Measurements from ENCODE around the gene SMIM13.

The SMIM13 gene

GRCh38 chr6:11097476-11097875 lies 3.8 kb downstream of the SMIM13 start:
- H3K27me3 ChIP-seq (ENCODE audit: low read length), result no peaks in the 10 kb centered on the region
- no peak overlapping the region for H3K9ac ChIP-seq (ENCODE audit: low read length)
- peaks cover 10% of the 10 kb centered on the region; the same call in 1 of the 2 replicates for H4K20me1 ChIP-seq (ENCODE audit: low read depth, low read length)
- TF ChIP-seq EZH2phosphoT487 (conservative IDR thresholded peaks at IDR 0.05; ENCODE audit: low read length), result no peak
- TF ChIP-seq, protein P1, sequence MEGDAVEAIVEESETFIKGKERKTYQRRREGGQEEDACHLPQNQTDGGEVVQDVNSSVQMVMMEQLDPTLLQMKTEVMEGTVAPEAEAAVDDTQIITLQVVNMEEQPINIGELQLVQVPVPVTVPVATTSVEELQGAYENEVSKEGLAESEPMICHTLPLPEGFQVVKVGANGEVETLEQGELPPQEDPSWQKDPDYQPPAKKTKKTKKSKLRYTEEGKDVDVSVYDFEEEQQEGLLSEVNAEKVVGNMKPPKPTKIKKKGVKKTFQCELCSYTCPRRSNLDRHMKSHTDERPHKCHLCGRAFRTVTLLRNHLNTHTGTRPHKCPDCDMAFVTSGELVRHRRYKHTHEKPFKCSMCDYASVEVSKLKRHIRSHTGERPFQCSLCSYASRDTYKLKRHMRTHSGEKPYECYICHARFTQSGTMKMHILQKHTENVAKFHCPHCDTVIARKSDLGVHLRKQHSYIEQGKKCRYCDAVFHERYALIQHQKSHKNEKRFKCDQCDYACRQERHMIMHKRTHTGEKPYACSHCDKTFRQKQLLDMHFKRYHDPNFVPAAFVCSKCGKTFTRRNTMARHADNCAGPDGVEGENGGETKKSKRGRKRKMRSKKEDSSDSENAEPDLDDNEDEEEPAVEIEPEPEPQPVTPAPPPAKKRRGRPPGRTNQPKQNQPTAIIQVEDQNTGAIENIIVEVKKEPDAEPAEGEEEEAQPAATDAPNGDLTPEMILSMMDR (IDR thresholded peaks at IDR 0.05; ENCODE audit: insufficient read depth, low read length, poor library complexity, severe bottlenecking), result no peak
- H3K79me2 ChIP-seq (ENCODE audit: insufficient read depth, low read length), result peaks cover 83% of the 10 kb centered on the region
- H3K4me3 ChIP-seq (ENCODE audit: insufficient read depth, low read length, poor library complexity, severe bottlenecking), result no peak overlapping the region
- H3K36me3 ChIP-seq (ENCODE audit: low read length), result peaks cover 9% of the 10 kb centered on the region; the same call in 1 of the 2 replicates
- no peaks in the 10 kb centered on the region for H3K9me2 ChIP-seq (replicated peaks; ENCODE audit: insufficient read depth, low read length)
- H3K9me3 ChIP-seq (ENCODE audit: insufficient read depth, low read length), result no peaks in the 10 kb centered on the region
- no peak overlapping the region for H2AFZ ChIP-seq (ENCODE audit: low read depth, low read length, severe bottlenecking)
- H3K4me2 ChIP-seq (ENCODE audit: low read depth, low read length, poor library complexity, severe bottlenecking), result no peak overlapping the region
- peaks cover 9% of the 10 kb centered on the region; the same call in 1 of the 2 replicates for H3F3A ChIP-seq (ENCODE audit: insufficient read depth)
- no peak overlapping the region for H3K27ac ChIP-seq (ENCODE audit: low read depth, low read length)

DNA sequence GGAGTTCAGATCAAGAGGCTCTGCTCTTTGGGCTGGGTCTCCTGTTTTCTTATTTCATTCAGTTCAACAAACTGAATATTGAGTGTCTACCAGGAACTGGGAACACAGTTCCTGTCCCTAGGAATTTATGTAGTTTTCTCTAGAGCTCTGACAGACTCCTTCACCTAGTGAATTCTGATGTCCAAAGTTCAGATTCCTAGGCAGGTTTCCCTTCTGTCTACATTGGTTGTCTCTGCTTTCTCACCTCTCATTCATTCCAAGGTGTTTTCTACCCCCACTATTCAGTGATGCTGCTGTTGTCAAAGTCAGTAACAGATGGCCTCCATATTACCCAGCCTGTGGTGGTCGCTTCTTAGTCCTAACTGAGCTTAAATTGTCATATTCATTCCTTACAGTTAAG lies 4.4 kb downstream of the SMIM13 start:
- H3F3A ChIP-seq (ENCODE audit: insufficient read depth), result peaks cover 8% of the 10 kb centered on the region; the same call in 1 of the 2 replicates
- no peaks in the 10 kb centered on the region for H3K9me2 ChIP-seq (replicated peaks; ENCODE audit: insufficient read depth, low read length)
- no peaks in the 10 kb centered on the region for H3K9me3 ChIP-seq (ENCODE audit: insufficient read depth, low read length)
- H3K4me2 ChIP-seq (ENCODE audit: low read depth, low read length, poor library complexity, severe bottlenecking), result no peak overlapping the region
- H3K4me3 ChIP-seq (ENCODE audit: insufficient read depth, low read length, poor library complexity, severe bottlenecking), result no peak overlapping the region
- H4K20me1 ChIP-seq (ENCODE audit: low read depth, low read length), result peaks cover 10% of the 10 kb centered on the region; the same call in 1 of the 2 replicates
- no peaks in the 10 kb centered on the region for H3K27me3 ChIP-seq (ENCODE audit: low read length)
- no peak overlapping the region for H3K9ac ChIP-seq (ENCODE audit: low read length)
- H3K79me2 ChIP-seq (ENCODE audit: insufficient read depth, low read length), result peaks cover 88% of the 10 kb centered on the region
- peaks cover 9% of the 10 kb centered on the region; the same call in 1 of the 2 replicates for H3K36me3 ChIP-seq (ENCODE audit: low read length)
- H2AFZ ChIP-seq (ENCODE audit: low read depth, low read length, severe bottlenecking), result no peak overlapping the region
- no peak for TF ChIP-seq EZH2phosphoT487 (conservative IDR thresholded peaks at IDR 0.05; ENCODE audit: low read length)
- TF ChIP-seq, protein P1 (IDR thresholded peaks at IDR 0.05; ENCODE audit: insufficient read depth, low read length, poor library complexity, severe bottlenecking), result no peak
- no peak overlapping the region for H3K27ac ChIP-seq (ENCODE audit: low read depth, low read length)

DNA sequence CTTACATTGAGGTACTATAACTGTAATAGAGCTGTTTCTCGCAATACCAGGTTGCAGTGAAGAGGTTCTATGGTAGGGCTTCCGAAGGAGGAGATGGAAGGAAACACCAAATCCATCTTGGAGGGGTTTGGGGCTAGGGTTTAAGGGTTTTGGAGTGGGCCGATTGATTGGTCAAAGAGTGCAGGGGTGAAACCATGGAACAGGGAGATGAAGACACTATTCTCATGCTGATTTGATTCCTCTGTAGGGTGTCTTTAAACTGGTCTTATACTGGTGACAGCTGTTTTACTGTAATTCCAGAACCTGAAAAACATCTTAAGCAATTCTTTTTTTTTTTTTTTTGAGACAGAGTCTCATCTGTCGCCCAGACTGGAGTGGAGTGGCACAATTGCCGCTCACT lies 7.8 kb downstream of the SMIM13 start:
- TF ChIP-seq, protein P1 (IDR thresholded peaks at IDR 0.05; ENCODE audit: insufficient read depth, low read length, poor library complexity, severe bottlenecking), result no peak
- no peak for TF ChIP-seq EZH2phosphoT487 (conservative IDR thresholded peaks at IDR 0.05; ENCODE audit: low read length)
- Histone ChIP-seq H3K9ac (ENCODE audit: low read length) (no peak overlapping the region), H3F3A (ENCODE audit: insufficient read depth) (0 out of 2 replicates have a peak, but pooled peaks cover 5% of the 10 kb centered on the region), H3K9me3 (ENCODE audit: insufficient read depth, low read length) (no peaks in the 10 kb centered on the region), H3K27ac (ENCODE audit: low read depth, low read length) (no peak overlapping the region), H3K36me3 (ENCODE audit: low read length) (peaks cover 9% of the 10 kb centered on the region; the same call in 1 of the 2 replicates), H4K20me1 (ENCODE audit: low read depth, low read length) (peaks cover 13% of the 10 kb centered on the region), H2AFZ (ENCODE audit: low read depth, low read length, severe bottlenecking) (no peak overlapping the region), H3K79me2 (ENCODE audit: insufficient read depth, low read length) (peaks cover 99% of the 10 kb centered on the region), H3K4me3 (ENCODE audit: insufficient read depth, low read length, poor library complexity, severe bottlenecking) (no peak overlapping the region), H3K9me2 (replicated peaks; ENCODE audit: insufficient read depth, low read length) (no peaks in the 10 kb centered on the region), H3K27me3 (ENCODE audit: low read length) (no peaks in the 10 kb centered on the region), H3K4me2 (ENCODE audit: low read depth, low read length, poor library complexity, severe bottlenecking) (no peak overlapping the region)

Data from SU-DHL-6 (cell line).